HG03342 (cell line): ENCODE data around the gene ACOT8.
"Not testable (repeated sequence)": the region's sequence is repeated elsewhere in the genome, so short reads cannot be mapped to it uniquely, and the experiment has no call there.

Experiments used
- ATAC-seq: cut with Tn5 transposase; IDR thresholded peaks from one replicate; pipeline ENCODE4 v1.9.1; 2021; ENCODE audit warnings: mild to moderate bottlenecking, moderate library complexity; ENCODE audit not compliant: unreplicated experiment

Gene ACOT8

GRCh38 chr20:45797955-45798354, 59.2 kb downstream of the ACOT8 start:
- ATAC-seq: not testable (repeated sequence)

- not testable (repeated sequence) for ATAC-seq
Observed at GRCh38 chr20:45797510-45797909, 59.7 kb downstream of the ACOT8 start.

- ATAC-seq: no peak
Observed at GRCh38 chr20:45796337-45797065, 60.7 kb downstream of the ACOT8 start.

GRCh38 chr20:45792317-45793118, 64.7 kb downstream of the ACOT8 start:
- no peak for ATAC-seq
